Mammary epithelial cell (primary cell): ENCODE results near the gene SEPTIN3.

Experiments
- EZH2 ChIP-seq: IDR thresholded peaks from 2 replicates; pipeline ENCODE4 v1.6.1; 2012; ENCODE audit warnings: low read length, inconsistent platforms, borderline replicate concordance
- TF ChIP-seq, protein P1 (sequence below), 2 donors: IDR thresholded peaks in 1 of 2; conservative IDR thresholded peaks in 1 of 2; 2 replicates each; pipeline ENCODE4 v1.5.1; 2011 to 2012; ENCODE audit warnings: inconsistent platforms in 2 of 2, low read length in 2 of 2, mild to moderate bottlenecking in 2 of 2, control low read depth in 1 of 2, low read depth in 1 of 2; ENCODE audit not compliant: insufficient read depth in 1 of 2; ENCODE audit errors: extremely low read depth in 1 of 2

- no peak for TF ChIP-seq EZH2
- TF ChIP-seq, protein P1, sequence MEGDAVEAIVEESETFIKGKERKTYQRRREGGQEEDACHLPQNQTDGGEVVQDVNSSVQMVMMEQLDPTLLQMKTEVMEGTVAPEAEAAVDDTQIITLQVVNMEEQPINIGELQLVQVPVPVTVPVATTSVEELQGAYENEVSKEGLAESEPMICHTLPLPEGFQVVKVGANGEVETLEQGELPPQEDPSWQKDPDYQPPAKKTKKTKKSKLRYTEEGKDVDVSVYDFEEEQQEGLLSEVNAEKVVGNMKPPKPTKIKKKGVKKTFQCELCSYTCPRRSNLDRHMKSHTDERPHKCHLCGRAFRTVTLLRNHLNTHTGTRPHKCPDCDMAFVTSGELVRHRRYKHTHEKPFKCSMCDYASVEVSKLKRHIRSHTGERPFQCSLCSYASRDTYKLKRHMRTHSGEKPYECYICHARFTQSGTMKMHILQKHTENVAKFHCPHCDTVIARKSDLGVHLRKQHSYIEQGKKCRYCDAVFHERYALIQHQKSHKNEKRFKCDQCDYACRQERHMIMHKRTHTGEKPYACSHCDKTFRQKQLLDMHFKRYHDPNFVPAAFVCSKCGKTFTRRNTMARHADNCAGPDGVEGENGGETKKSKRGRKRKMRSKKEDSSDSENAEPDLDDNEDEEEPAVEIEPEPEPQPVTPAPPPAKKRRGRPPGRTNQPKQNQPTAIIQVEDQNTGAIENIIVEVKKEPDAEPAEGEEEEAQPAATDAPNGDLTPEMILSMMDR (conservative IDR thresholded peaks at IDR 0.05 in 1 of 2, IDR thresholded peaks at IDR 0.05 in 1 of 2; ENCODE audit: extremely low read depth in 1 of 2, insufficient read depth in 1 of 2, low read depth in 1 of 2, low read length in 2 of 2) = no peak
Measured at GRCh38 chr22:41948142-41948541, 21.1 kb upstream of the SEPTIN3 start.
